Right lobe of liver (tissue), 6 donors: Measurements from ENCODE around the gene FRAT2. TPM values are rescaled to one million over a fixed set of nuclear protein-coding genes. Genes with fewer than 3 reads are reported as not detected.

Source experiments
- ATAC-seq, 4 donors: fragments of 200-7000 bp; cut with Tn5 transposase; one replicate each; pipeline ENCODE4 v1.9.1; 2020; ENCODE audit warnings: mild to moderate bottlenecking in 4 of 4, moderate library complexity in 4 of 4
- DNase-seq, 3 donors: peaks; one replicate each; pipeline ENCODE4 v3.0.0-alpha.2; 2020
- H3K27ac ChIP-seq, 3 donors: fragments of 200-600 bp; one replicate each; pipeline ENCODE4 v1.8.0; 2022
- H3K27me3 ChIP-seq, 2 donors: fragments of 200-600 bp; one replicate each; pipeline ENCODE4 v1.8.0; 2022
- H3K36me3 ChIP-seq, 4 donors: fragments of 200-600 bp; sonication (generic) in 1 of 4; one replicate each; pipeline versions ENCODE4 v1.5.1 to v1.8.0; 2017 to 2022; ENCODE audit warnings: control low read depth in 1 of 4
- H3K4me1 ChIP-seq, 4 donors: fragments of 200-600 bp; sonication (generic) in 1 of 4; one replicate each; pipeline versions ENCODE4 v1.5.1 to v1.8.0; 2017 to 2022; ENCODE audit warnings: control low read depth in 1 of 4
- H3K4me3 ChIP-seq, 3 donors: fragments of 200-600 bp; one replicate each; pipeline ENCODE4 v1.8.0; 2022
- H3K9me3 ChIP-seq, 4 donors: fragments of 200-600 bp; sonication (generic) in 1 of 4; one replicate each; pipeline versions ENCODE4 v1.5.1 to v1.8.0; 2017 to 2022; ENCODE audit warnings: control low read depth in 1 of 4
- POLR2A ChIP-seq: fragments of 450-650 bp; IDR thresholded peaks from one replicate; pipeline ENCODE4 v1.6.1; 2017; ENCODE audit warnings: antibody characterized with exemption, mild to moderate bottlenecking
- WGBS: methylation state at CpG from one replicate; pipeline ENCODE4 v1.1.6; 2018; ENCODE audit warnings: low coverage, low lambda C conversion rate; ENCODE audit not compliant: insufficient coverage; ENCODE audit errors: missing lambda C conversion rate; 5-methylcytosine and 5-hydroxymethylcytosine counted together
- intact Hi-C, 2 donors: fragments of 100-400 bp; cut with DNase I; formaldehyde crosslinking; loops; one replicate each; pipeline versions ENCODE4 v1.11.2 to v1.14.1; 2022
- total RNA-seq, 6 experiments: library from RNA; depleted of rRNA in 2 of 6; stranded (reverse); fragments of >200 nt in 2 of 6; fragmentation: NEBNext Ultra II Directional in 3 of 6; extraction: Animal tissue kit (Norgen Biotek cat#: 25700) in 3 of 6; gene quantifications; one replicate each; pipeline versions ENCODE4 v1.1.0 to v1.2.4, GENCODE V29; 2016 to 2023
- TF ChIP-seq, protein P1 (sequence below), 4 donors: fragments of 200-600 bp in 3 of 4; fragments of 450-650 bp in 1 of 4; IDR thresholded peaks; one replicate each; pipeline versions ENCODE4 v1.5.1 to v1.8.0; 2016 to 2022; ENCODE audit warnings: antibody characterized with exemption in 4 of 4, mild to moderate bottlenecking in 2 of 4
- donor health status: DM: no; HTN: yes; CAD: no.
- donor health status: DM: no; HTN: no; CAD: no.
- donor health status: DM: no; HTN: no; CAD: no.
- donor health status: DM: no; HTN: yes; CAD: no.
- donor health status: DM: no; HTN: yes; CAD: no.

FRAT2 gene
- total RNA-seq, 6 experiments from 2014 or later: 8.3 to 11.4 (median 9.7) TPM

DNA sequence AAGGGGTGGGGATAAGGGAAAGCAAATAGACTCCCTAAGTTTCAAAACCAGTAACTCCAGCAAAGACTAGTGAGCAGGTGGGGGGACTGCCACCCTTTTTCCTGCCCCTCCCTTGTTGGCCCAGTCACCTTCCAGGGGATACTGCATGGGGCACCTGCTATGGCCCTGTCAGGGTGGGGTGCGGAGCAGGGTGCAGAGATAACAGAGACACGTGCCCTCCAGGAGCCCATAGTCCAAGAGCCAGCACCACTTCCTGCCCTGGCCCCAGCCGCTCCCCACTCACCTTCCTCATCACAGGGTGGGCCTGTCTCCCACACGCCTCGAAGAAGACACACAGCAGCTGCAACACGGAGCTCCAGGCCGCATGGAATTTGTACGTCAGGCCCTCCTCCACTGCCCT is 46.0 kb upstream of the FRAT2 start:
- peaks cover 0 to 11% (median 3%) of the 10 kb centered on the region in 4 donors for H3K36me3 ChIP-seq
- 80% methylated on average over 1 of the region's 8 CpGs for WGBS

DNA sequence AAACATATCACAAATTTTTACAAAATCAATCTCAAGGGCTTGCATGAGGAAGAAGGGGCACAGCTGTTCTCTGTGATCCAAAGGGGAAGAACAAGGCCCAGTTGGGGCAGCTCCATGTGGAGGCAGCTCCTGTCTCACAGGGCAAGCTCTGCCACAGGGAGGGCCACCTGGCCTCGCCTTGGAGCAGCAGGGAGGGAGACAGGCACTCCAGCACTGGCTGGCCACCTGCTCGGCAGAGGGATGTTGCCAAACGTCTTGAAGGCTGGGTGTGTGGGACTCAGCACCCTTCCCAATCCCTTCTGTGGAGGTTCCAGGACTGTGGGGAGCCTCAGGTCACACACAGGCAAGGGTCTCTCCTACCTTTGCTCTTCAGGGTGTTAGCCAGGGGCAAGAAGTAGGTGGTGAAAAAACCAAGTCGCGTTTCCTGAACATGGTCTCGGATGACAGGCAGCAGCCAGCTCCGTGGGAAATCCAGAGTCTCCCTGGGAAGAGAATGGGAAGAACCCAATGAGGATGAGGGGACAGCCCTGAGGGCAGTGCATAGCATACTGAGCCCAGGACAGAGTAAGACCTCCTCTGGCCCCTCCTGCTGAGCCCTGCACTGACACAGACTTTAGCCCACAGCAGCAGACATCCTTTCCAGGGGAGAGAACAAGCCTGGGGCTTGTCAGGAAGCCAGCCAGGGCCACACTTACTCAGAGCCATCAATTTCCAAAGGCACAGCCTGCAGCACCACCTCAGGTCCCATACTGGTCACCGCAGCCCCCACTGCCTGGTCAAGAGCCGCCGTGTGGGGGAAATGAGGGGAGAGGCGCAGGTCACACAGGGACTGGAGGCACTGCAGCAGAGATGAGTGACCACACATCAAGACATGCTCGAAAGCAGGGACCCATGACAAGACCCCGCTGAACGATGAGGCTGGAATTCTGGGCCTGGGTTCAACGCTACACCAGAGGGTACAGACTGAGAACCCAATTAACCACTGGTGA is 44.7 kb upstream of the FRAT2 start:
- 87% methylated on average over 9 of the region's 15 CpGs for WGBS
- Histone ChIP-seq H3K4me3 (no peak overlapping the region), H3K4me1 (no peaks in the 10 kb centered on the region), H3K36me3 (peaks cover 0 to 11% (median 3%) of the 10 kb centered on the region in 4 donors), H3K27ac (no peak overlapping the region), H3K9me3 (no peaks in the 10 kb centered on the region), H3K27me3 (no peaks in the 10 kb centered on the region)
- intact Hi-C loops: no loop called here
- TF ChIP-seq, protein P1, sequence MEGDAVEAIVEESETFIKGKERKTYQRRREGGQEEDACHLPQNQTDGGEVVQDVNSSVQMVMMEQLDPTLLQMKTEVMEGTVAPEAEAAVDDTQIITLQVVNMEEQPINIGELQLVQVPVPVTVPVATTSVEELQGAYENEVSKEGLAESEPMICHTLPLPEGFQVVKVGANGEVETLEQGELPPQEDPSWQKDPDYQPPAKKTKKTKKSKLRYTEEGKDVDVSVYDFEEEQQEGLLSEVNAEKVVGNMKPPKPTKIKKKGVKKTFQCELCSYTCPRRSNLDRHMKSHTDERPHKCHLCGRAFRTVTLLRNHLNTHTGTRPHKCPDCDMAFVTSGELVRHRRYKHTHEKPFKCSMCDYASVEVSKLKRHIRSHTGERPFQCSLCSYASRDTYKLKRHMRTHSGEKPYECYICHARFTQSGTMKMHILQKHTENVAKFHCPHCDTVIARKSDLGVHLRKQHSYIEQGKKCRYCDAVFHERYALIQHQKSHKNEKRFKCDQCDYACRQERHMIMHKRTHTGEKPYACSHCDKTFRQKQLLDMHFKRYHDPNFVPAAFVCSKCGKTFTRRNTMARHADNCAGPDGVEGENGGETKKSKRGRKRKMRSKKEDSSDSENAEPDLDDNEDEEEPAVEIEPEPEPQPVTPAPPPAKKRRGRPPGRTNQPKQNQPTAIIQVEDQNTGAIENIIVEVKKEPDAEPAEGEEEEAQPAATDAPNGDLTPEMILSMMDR (IDR thresholded peaks at IDR 0.05): no peak
- TF ChIP-seq POLR2A: no peak
- DNase-seq (no peak), ATAC-seq (no peak)

More for the DNA sequence above, 46.0 kb upstream of the FRAT2 start:
- DNase-seq (no peak), ATAC-seq (peak in 1 of 4 donors; percentile 24)
- Histone ChIP-seq H3K9me3 (no peaks in the 10 kb centered on the region), H3K4me1 (no peaks in the 10 kb centered on the region), H3K27me3 (no peaks in the 10 kb centered on the region), H3K27ac (no peak overlapping the region), H3K4me3 (no peak overlapping the region)
- intact Hi-C loops: no loop called here
- no peak for TF ChIP-seq POLR2A

DNA sequence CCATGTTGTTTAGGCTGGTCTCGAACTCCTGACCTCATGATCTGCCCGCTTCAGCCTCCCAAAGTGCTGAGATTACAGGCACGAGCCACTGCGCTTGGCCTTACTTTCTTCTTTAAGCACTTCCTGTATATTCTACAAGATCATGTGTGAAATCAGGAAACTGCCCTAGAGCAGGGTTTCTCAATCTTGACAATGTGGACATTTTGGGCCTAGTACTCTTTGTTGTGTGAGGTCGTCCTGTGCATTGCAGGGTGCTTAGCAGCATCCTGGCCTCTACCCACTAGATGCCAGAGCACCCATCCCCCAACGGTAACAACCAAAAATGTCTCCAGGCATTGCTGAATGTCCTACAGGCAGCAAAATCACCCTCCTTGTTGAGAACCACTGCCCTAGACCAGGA is 41.9 kb upstream of the FRAT2 start:
- Histone ChIP-seq H3K4me3 (no peak overlapping the region), H3K36me3 (peaks cover 0 to 11% (median 5%) of the 10 kb centered on the region in 4 donors), H3K27ac (no peak overlapping the region), H3K4me1 (no peaks in the 10 kb centered on the region), H3K9me3 (no peaks in the 10 kb centered on the region), H3K27me3 (no peaks in the 10 kb centered on the region)
- WGBS: 64% methylated on average over 5 of the region's 6 CpGs
- TF ChIP-seq POLR2A: no peak
- TF ChIP-seq, protein P1 (IDR thresholded peaks at IDR 0.05): no peak
- DNase-seq (no peak), ATAC-seq (peak in 3 of 4 donors; percentile 33 to 53 (median 53))
- intact Hi-C loops: no loop called here

DNA sequence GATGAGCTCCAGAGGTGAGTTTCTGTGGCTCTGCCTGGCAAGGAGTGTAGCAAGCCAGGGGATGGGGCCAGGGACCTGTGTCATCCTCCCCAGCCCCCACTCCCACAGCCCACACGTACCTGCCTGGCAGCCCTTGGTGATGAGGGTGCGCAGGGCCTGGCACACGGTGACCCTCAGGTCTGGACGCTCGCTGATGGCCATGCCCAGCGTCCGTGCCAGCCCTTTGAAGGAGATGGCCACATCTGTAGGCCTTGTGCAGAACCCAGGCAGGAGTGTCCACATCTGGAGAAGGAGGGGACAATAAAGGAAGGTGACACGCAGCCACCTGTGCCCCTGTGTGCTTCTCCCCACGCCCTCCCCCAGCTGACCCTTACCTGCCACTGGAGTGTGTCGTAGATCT is 38.9 kb upstream of the FRAT2 start:
- H3K27ac ChIP-seq: no peak overlapping the region
- TF ChIP-seq, protein P1 (IDR thresholded peaks at IDR 0.05): no peak
- no peak for TF ChIP-seq POLR2A
- ATAC-seq: no peak

More for the DNA sequence above, 38.9 kb upstream of the FRAT2 start:
- no CpG with 5 or more reads among the region's 10 CpGs for WGBS
- Histone ChIP-seq H3K4me1 (no peaks in the 10 kb centered on the region), H3K9me3 (no peaks in the 10 kb centered on the region), H3K4me3 (no peak overlapping the region), H3K36me3 (peaks cover 0 to 12% (median 6%) of the 10 kb centered on the region in 4 donors), H3K27me3 (no peaks in the 10 kb centered on the region)
- intact Hi-C loops: no loop called here
- no peak for DNase-seq
